Kidney epithelial cell (primary cell): ENCODE measurements around the gene CENPV. TPM values are rescaled to one million over a fixed set of nuclear protein-coding genes. Genes with fewer than 3 reads are reported as not detected.
A peak's percentile ranks its signal among the peaks of the same experiment; 100 is the strongest.

Experiments used
- DNase-seq: peaks from one replicate; pipeline ENCODE4 v3.0.0-alpha.2; 2010; ENCODE audit warnings: low read depth
- H3K27me3 ChIP-seq: 2 replicates; pipeline ENCODE4 v1.6.0; 2011; ENCODE audit warnings: low read length; ENCODE audit not compliant: control insufficient read depth, insufficient read depth
- H3K36me3 ChIP-seq: 2 replicates; pipeline ENCODE4 v1.5.1; 2011; ENCODE audit warnings: low read length; ENCODE audit not compliant: control insufficient read depth, insufficient read depth
- H3K4me3 ChIP-seq: 2 replicates; pipeline ENCODE4 v1.5.1; 2011; ENCODE audit warnings: low read depth, mild to moderate bottlenecking, control low read depth, low read length
- CTCF ChIP-seq: IDR thresholded peaks from 2 replicates; pipeline ENCODE4 v1.5.1; 2011; ENCODE audit warnings: mild to moderate bottlenecking, moderate library complexity, low read length, control low read depth, inconsistent platforms; ENCODE audit not compliant: insufficient read depth, poor library complexity, severe bottlenecking
- total RNA-seq: library from RNA; depleted of rRNA; stranded (reverse); fragments of >200 nt; gene quantifications from 2 replicates; pipeline ENCODE4 v1.2.3, GENCODE V29; 2015

Gene CENPV
- total RNA-seq, 1 donor from 2014 or later, result 42.6 TPM

GRCh38 chr17:16384557-16384956 is 31.3 kb upstream of the CENPV start:
- Histone ChIP-seq H3K36me3 (peaks cover 1% of the 10 kb centered on the region), H3K4me3 (no peak overlapping the region), H3K27me3 (no peaks in the 10 kb centered on the region)
- no peak for DNase-seq
- no peak for TF ChIP-seq CTCF

GRCh38 chr17:16383772-16384287 is 30.6 kb upstream of the CENPV start:
- DNase-seq, result no peak
- Histone ChIP-seq H3K27me3 (no peaks in the 10 kb centered on the region), H3K4me3 (no peak overlapping the region)

GRCh38 chr17:16383216-16383615 is 29.9 kb upstream of the CENPV start:
- DNase-seq, result no peak
- TF ChIP-seq CTCF, result no peak
- no peaks in the 10 kb centered on the region for H3K27me3 ChIP-seq
- H3K36me3 ChIP-seq, result peaks cover 1% of the 10 kb centered on the region
- H3K4me3 ChIP-seq, result no peak overlapping the region

More at GRCh38 chr17:16383772-16384287, 30.6 kb upstream of the CENPV start:
- H3K36me3 ChIP-seq, result peaks cover 1% of the 10 kb centered on the region
- TF ChIP-seq CTCF, result no peak

- Histone ChIP-seq H3K4me3 (peak overlapping the region; percentile 84), H3K36me3 (peaks cover 1% of the 10 kb centered on the region), H3K27me3 (no peaks in the 10 kb centered on the region)
- TF ChIP-seq CTCF, result no peak
- DNase-seq, result no peak
Observed at GRCh38 chr17:16381496-16381820, 28.2 kb upstream of the CENPV start.

- peak; percentile 92 for DNase-seq
- Histone ChIP-seq H3K27me3 (no peaks in the 10 kb centered on the region), H3K36me3 (peaks cover 1% of the 10 kb centered on the region), H3K4me3 (peak within 1 kb of the TSS; percentile 84)
- peak; percentile 20 for TF ChIP-seq CTCF
Observed at GRCh38 chr17:16380640-16381495, 27.6 kb upstream of the CENPV start, which contains the start of gene UBB. Gene UBB, plus strand, starts transcription at chr17:16381091. Its CDS starts 817 bp downstream, at chr17:16381908.
